OCI-LY7 (cell line): ENCODE measurements around the gene RPL13. TPM values are rescaled to one million over a fixed set of nuclear protein-coding genes. Genes with fewer than 3 reads are reported as not detected.
A peak's percentile ranks its signal among the peaks of the same experiment; 100 is the strongest.

ENCODE experiments used
- BruUV-seq: library from RNA; stranded (reverse); fragments of 400-500 nt; replicated peaks from 2 replicates; lab custom pipeline; 2021; lab: Mats Ljungman, UMichigan
- CTCF ChIA-PET: fragments of 300-600 bp; sonication (Branson Sonifier 250); formaldehyde crosslinking; loops from one replicate; lab custom pipeline; 2022; ENCODE audit warnings: antibody characterized with exemption; ENCODE audit not compliant: unreplicated experiment; lab: Charles Lee
- POLR2A ChIA-PET: fragments of 300-600 bp; sonication (Branson Sonifier 250); formaldehyde crosslinking; loops from one replicate; lab custom pipeline; 2022; ENCODE audit warnings: antibody characterized with exemption; lab: Charles Lee
- DNase-seq: peaks from one replicate; pipeline ENCODE4 v3.0.0-alpha.2; 2015; ENCODE audit warnings: low spot score
- H2AFZ ChIP-seq: fragments of 200-600 bp; sonication (generic), shearing (Covaris generic); 2 replicates; pipeline ENCODE4 v1.6.1; 2014; ENCODE audit warnings: mild to moderate bottlenecking, antibody characterized with exemption, low read length, moderate library complexity
- H3K27ac ChIP-seq: fragments of 200-600 bp; sonication (generic); 2 replicates; pipeline ENCODE4 v1.5.1; 2014; ENCODE audit warnings: mixed run types, low read depth, mild to moderate bottlenecking, moderate library complexity, low read length, inconsistent platforms; ENCODE audit not compliant: poor library complexity, severe bottlenecking
- H3K36me3 ChIP-seq: fragments of 200-600 bp; sonication (generic); 2 replicates; pipeline ENCODE4 v1.6.1; 2014; ENCODE audit warnings: mild to moderate bottlenecking, antibody characterized with exemption, low read length, moderate library complexity, mixed read lengths; ENCODE audit not compliant: insufficient read depth
- H3K4me1 ChIP-seq: fragments of 200-600 bp; sonication (generic); 2 replicates; pipeline ENCODE4 v1.5.1; 2014; ENCODE audit warnings: mild to moderate bottlenecking, low read length; ENCODE audit not compliant: insufficient read depth, poor library complexity, severe bottlenecking
- H3K4me2 ChIP-seq: fragments of 200-600 bp; sonication (generic); 2 replicates; pipeline ENCODE4 v1.6.1; 2014; ENCODE audit warnings: mild to moderate bottlenecking, low read length
- H3K4me3 ChIP-seq: fragments of 200-600 bp; sonication (generic); 2 replicates; pipeline ENCODE4 v1.5.1; 2014; ENCODE audit warnings: mild to moderate bottlenecking, low read depth, low read length; ENCODE audit not compliant: poor library complexity, severe bottlenecking
- H3K79me2 ChIP-seq: fragments of 200-600 bp; sonication (generic); 2 replicates; pipeline ENCODE4 v1.6.1; 2016; ENCODE audit warnings: low read depth, mild to moderate bottlenecking, low read length, moderate library complexity, mixed read lengths; ENCODE audit not compliant: insufficient read depth
- H3K9me2 ChIP-seq: fragments of 200-600 bp; sonication (generic); 2 replicates; pipeline ENCODE4 v1.6.1; 2016; ENCODE audit warnings: mild to moderate bottlenecking, low read length, mixed read lengths; ENCODE audit not compliant: insufficient read depth
- H3K9me3 ChIP-seq: fragments of 200-600 bp; sonication (generic); 2 replicates; pipeline ENCODE4 v1.6.1; 2014; ENCODE audit warnings: mild to moderate bottlenecking, mixed run types, low read length, mixed read lengths
- H4K20me1 ChIP-seq: fragments of 200-600 bp; sonication (generic); 2 replicates; pipeline ENCODE4 v1.6.1; 2014; ENCODE audit warnings: mild to moderate bottlenecking, antibody characterized with exemption, low read length, moderate library complexity, mixed read lengths; ENCODE audit not compliant: insufficient read depth
- CTCF ChIP-seq: fragments of 200-600 bp; sonication (generic); conservative IDR thresholded peaks from 2 replicates; pipeline ENCODE4 v1.5.1; 2014; ENCODE audit warnings: mild to moderate bottlenecking, antibody characterized with exemption, low read length, moderate library complexity, mixed read lengths
- EZH2phosphoT487 ChIP-seq: fragments of 200-600 bp; sonication (generic); IDR thresholded peaks from 2 replicates; pipeline ENCODE4 v1.6.1; 2018; ENCODE audit warnings: low read depth, borderline replicate concordance, mild to moderate bottlenecking, mixed run types, antibody characterized with exemption, low read length, moderate library complexity, mixed read lengths
- intact Hi-C: fragments of 100-400 bp; cut with micrococcal nuclease; formaldehyde crosslinking; loops from one replicate; pipeline ENCODE4 v1.10.0; 2022; ENCODE audit not compliant: unreplicated experiment
- total RNA-seq, 2 experiments: library from RNA; depleted of rRNA in 1 of 2; stranded (reverse); fragments of >200 nt in 1 of 2; shearing (Covaris generic) in 1 of 2; gene quantifications; 2 replicates each; pipeline ENCODE4 v1.2.3, GENCODE V29; 2014 to 2022

The RPL13 gene
- total RNA-seq, 2 experiments from 2014 or later, result 2,928 to 9,791 TPM

- Histone ChIP-seq H3K4me2 (peak overlapping the region; percentile 85), H2AFZ (no peak overlapping the region), H3K9me3 (no peaks in the 10 kb centered on the region), H3K4me1 (peaks cover 45% of the 10 kb centered on the region), H3K4me3 (peak overlapping the region; percentile 98), H3K36me3 (peaks cover 50% of the 10 kb centered on the region), H3K79me2 (peaks cover 36% of the 10 kb centered on the region), H3K27ac (peak overlapping the region; percentile 67), H4K20me1 (peaks cover 33% of the 10 kb centered on the region), H3K9me2 (no peaks in the 10 kb centered on the region)
- DNase-seq, result no peak
- intact Hi-C loops, result no loop called here
- TF ChIP-seq CTCF (no peak), EZH2phosphoT487 (no peak)
- POLR2A ChIA-PET, result interaction anchor here (0.5 kb wide), 1 partner anchor 106 kb away, joined by 3 read pairs; no protein-coding TSS in a partner anchor
- CTCF ChIA-PET, result no interaction called here
- BruUV-seq, result no TSS peak
These were observed 4.7 kb downstream of the RPL13 start for GRCh38 chr16:89565256-89565505.

GRCh38 chr16:89565506-89566372 lies 5.3 kb downstream of the RPL13 start:
- TF ChIP-seq EZH2phosphoT487, result no peak
- TF ChIP-seq CTCF, result peak; percentile 89
- H3K9me3 ChIP-seq, result no peaks in the 10 kb centered on the region
- POLR2A ChIA-PET, result no interaction called here
- peak overlapping the region; percentile 98 for H3K4me3 ChIP-seq
- H2AFZ ChIP-seq, result no peak overlapping the region
- intact Hi-C loops, result no loop called here
- H3K4me2 ChIP-seq, result peak overlapping the region; percentile 85
- DNase-seq, result peak; percentile 75
- H3K27ac ChIP-seq, result peak overlapping the region; percentile 67
- H3K9me2 ChIP-seq, result no peaks in the 10 kb centered on the region
- BruUV-seq, result no TSS peak
- CTCF ChIA-PET, result no interaction called here
- H3K79me2 ChIP-seq, result peaks cover 34% of the 10 kb centered on the region
- H4K20me1 ChIP-seq, result peaks cover 33% of the 10 kb centered on the region
- H3K36me3 ChIP-seq, result peaks cover 49% of the 10 kb centered on the region
- H3K4me1 ChIP-seq, result peaks cover 45% of the 10 kb centered on the region
